GM12878 (cell line): Measurements from ENCODE around the gene PHPT1.

Experiments used
- CTCF ChIP-seq, 3 experiments: IDR thresholded peaks in 2 of 3; conservative IDR thresholded peaks in 1 of 3; 2 replicates each; pipeline ENCODE4 v1.5.1; 2011; ENCODE audit warnings: low read depth in 3 of 3, low read length in 3 of 3, mild to moderate bottlenecking in 3 of 3, control low read depth in 2 of 3, moderate library complexity in 2 of 3, inconsistent platforms in 1 of 3, mixed read lengths in 1 of 3; ENCODE audit not compliant: control insufficient read depth in 2 of 3, insufficient read depth in 1 of 3; ENCODE audit errors: extremely low read depth in 1 of 3
- FOXM1 ChIP-seq: IDR thresholded peaks from 2 replicates; pipeline ENCODE4 v1.6.1; 2012; ENCODE audit warnings: low read depth, mild to moderate bottlenecking, inconsistent platforms, low read length, moderate library complexity
- IRF3 ChIP-seq: fragments of 450-650 bp; IDR thresholded peaks from 2 replicates; pipeline ENCODE4 v1.6.1; 2014; ENCODE audit warnings: mild to moderate bottlenecking
- REST ChIP-seq: IDR thresholded peaks from 2 replicates; pipeline ENCODE4 v1.6.1; 2012; ENCODE audit warnings: mild to moderate bottlenecking, low read depth, low read length
- RFX5 ChIP-seq: IDR thresholded peaks from 2 replicates; pipeline ENCODE4 v1.6.1; 2011; ENCODE audit warnings: low read depth, low read length, improper control_type of control experiment
- SMC3 ChIP-seq: IDR thresholded peaks from 2 replicates; pipeline ENCODE4 v1.6.1; 2011; ENCODE audit warnings: low read length, improper control_type of control experiment, borderline replicate concordance
- TAF1 ChIP-seq: IDR thresholded peaks from 2 replicates; pipeline ENCODE4 v1.6.1; 2011; ENCODE audit warnings: mild to moderate bottlenecking, low read depth, low read length, borderline replicate concordance
- YY1 ChIP-seq: IDR thresholded peaks from 2 replicates; pipeline ENCODE4 v1.6.1; 2011; ENCODE audit warnings: low read depth, mild to moderate bottlenecking, low read length
- ZNF24 ChIP-seq: fragments of 450-650 bp; IDR thresholded peaks from 2 replicates; pipeline ENCODE4 v1.6.1; 2017; ENCODE audit warnings: antibody characterized with exemption, mild to moderate bottlenecking

- TF ChIP-seq YY1 (no peak), RFX5 (no peak), TAF1 (no peak), REST (no peak), CTCF (IDR thresholded peaks at IDR 0.05 in 2 of 3, conservative IDR thresholded peaks at IDR 0.05 in 1 of 3; ENCODE audit: control insufficient read depth in 2 of 3, extremely low read depth in 1 of 3, insufficient read depth in 1 of 3, low read depth in 3 of 3, low read length in 3 of 3) (no peak), FOXM1 (no peak), IRF3 (no peak), SMC3 (no peak), ZNF24 (no peak)
These were observed 40.4 kb upstream of the PHPT1 start for GRCh38 chr9:136808806-136809158.
